ENCODE measurements around the gene ZNF273. TPM values are rescaled to one million over a fixed set of nuclear protein-coding genes. Genes with fewer than 3 reads are reported as not detected.

Gene ZNF273
- 1.4 and 2.1 TPM in 2 replicates for total RNA-seq

GRCh38 chr7:64902806-64903721 lies at the start of gene ZNF273:
Gene ZNF273, plus strand, starts transcription at chr7:64903273. Its CDS starts 45 bp downstream, at chr7:64903318.

Other genes with a start within 250 kb of the ZNF273 start
- gene ZNF107, start 237.1 kb upstream of the ZNF273 start, total RNA-seq: 2.0 and 2.2 TPM in 2 replicates
- gene ZNF138, start 108.8 kb upstream of the ZNF273 start, total RNA-seq: 1.6 and 3.2 TPM in 2 replicates
- gene ZNF117, start 87.8 kb downstream of the ZNF273 start, total RNA-seq: 3.0 and 4.8 TPM in 2 replicates
- 5.4 and 8.4 TPM in 2 replicates for gene ERV3-1, start 103.4 kb downstream of the ZNF273 start, total RNA-seq

Data from pericardium fibroblast (primary cell).